GM06990 (cell line): ENCODE measurements around the gene APC.

Experiments used
- DNase-seq: peaks from one replicate; pipeline ENCODE4 v3.0.0-alpha.2; 2011; ENCODE audit not compliant: insufficient read length; ENCODE audit errors: extremely low read depth
- H3K27me3 ChIP-seq: replicated peaks from 2 replicates; pipeline ENCODE4 v1.6.0; 2011; ENCODE audit warnings: low read length; ENCODE audit not compliant: control insufficient read depth, insufficient read depth
- H3K36me3 ChIP-seq: 2 replicates; pipeline ENCODE4 v1.5.1; 2011; ENCODE audit warnings: low read length; ENCODE audit not compliant: control insufficient read depth, insufficient read depth
- H3K4me3 ChIP-seq: replicated peaks from 2 replicates; pipeline ENCODE4 v1.5.1; 2011; ENCODE audit warnings: low read depth, mild to moderate bottlenecking, control low read depth, low read length
- TF ChIP-seq, protein P1 (sequence below): IDR thresholded peaks from 2 replicates; pipeline ENCODE4 v1.5.1; 2011; ENCODE audit warnings: low read length, control low read depth, mild to moderate bottlenecking, inconsistent platforms; ENCODE audit not compliant: insufficient read depth, poor library complexity, severe bottlenecking

APC gene

DNA sequence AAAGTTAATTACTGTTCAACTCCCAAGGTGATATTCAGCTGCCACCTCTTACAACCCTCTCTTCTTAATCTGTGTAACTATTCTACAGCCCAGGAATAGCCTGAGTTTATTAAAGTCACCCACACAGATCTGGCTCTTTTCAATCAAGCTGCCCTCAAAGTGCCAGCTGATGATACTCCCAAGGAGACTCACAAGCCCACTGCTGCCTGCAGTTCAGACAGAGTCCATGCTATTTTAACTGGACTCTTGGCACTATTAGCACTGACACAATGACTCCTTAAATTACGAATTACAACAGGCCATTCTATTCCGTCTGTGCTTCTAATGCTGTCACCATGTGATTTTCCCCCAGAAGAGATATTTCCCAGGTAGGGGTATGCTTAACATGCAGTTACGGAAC is 158.0 kb downstream of the APC start:
- H3K4me3 ChIP-seq, result no peak overlapping the region
- no peaks in the 10 kb centered on the region for H3K27me3 ChIP-seq
- peaks cover 5% of the 10 kb centered on the region for H3K36me3 ChIP-seq
- no peak for DNase-seq
- TF ChIP-seq, protein P1, sequence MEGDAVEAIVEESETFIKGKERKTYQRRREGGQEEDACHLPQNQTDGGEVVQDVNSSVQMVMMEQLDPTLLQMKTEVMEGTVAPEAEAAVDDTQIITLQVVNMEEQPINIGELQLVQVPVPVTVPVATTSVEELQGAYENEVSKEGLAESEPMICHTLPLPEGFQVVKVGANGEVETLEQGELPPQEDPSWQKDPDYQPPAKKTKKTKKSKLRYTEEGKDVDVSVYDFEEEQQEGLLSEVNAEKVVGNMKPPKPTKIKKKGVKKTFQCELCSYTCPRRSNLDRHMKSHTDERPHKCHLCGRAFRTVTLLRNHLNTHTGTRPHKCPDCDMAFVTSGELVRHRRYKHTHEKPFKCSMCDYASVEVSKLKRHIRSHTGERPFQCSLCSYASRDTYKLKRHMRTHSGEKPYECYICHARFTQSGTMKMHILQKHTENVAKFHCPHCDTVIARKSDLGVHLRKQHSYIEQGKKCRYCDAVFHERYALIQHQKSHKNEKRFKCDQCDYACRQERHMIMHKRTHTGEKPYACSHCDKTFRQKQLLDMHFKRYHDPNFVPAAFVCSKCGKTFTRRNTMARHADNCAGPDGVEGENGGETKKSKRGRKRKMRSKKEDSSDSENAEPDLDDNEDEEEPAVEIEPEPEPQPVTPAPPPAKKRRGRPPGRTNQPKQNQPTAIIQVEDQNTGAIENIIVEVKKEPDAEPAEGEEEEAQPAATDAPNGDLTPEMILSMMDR, result no peak
